HG02798 (cell line): ENCODE measurements around the gene TNS1.

Source experiments
- ATAC-seq: cut with Tn5 transposase; IDR thresholded peaks from one replicate; pipeline ENCODE4 v1.9.1; 2021; ENCODE audit warnings: mild to moderate bottlenecking; ENCODE audit not compliant: unreplicated experiment, poor library complexity

TNS1 gene

GRCh38 chr2:218017211-218018053, 14.6 kb upstream of the TNS1 start:
- ATAC-seq = no peak

GRCh38 chr2:218016810-218017209, 14.0 kb upstream of the TNS1 start:
- ATAC-seq = no peak

- no peak for ATAC-seq
These were observed 13.1 kb upstream of the TNS1 start for GRCh38 chr2:218015586-218016521.

- ATAC-seq = no peak
These were observed 12.2 kb upstream of the TNS1 start for GRCh38 chr2:218014706-218015585.

- ATAC-seq = no peak
These were observed 10.5 kb upstream of the TNS1 start for GRCh38 chr2:218013289-218013688.

- ATAC-seq = no peak
These were observed 9.5 kb upstream of the TNS1 start for GRCh38 chr2:218012284-218012683.

- no peak for ATAC-seq
These were observed 8.9 kb upstream of the TNS1 start for GRCh38 chr2:218011653-218012040.

GRCh38 chr2:218010984-218011652, 8.3 kb upstream of the TNS1 start:
- ATAC-seq = no peak

GRCh38 chr2:218010140-218010983, 7.6 kb upstream of the TNS1 start:
- ATAC-seq = no peak

- ATAC-seq = no peak
These were observed 7.0 kb upstream of the TNS1 start for GRCh38 chr2:218009765-218010139.

- no peak for ATAC-seq
These were observed 6.4 kb upstream of the TNS1 start for GRCh38 chr2:218009231-218009630.

GRCh38 chr2:218008060-218009040, 5.6 kb upstream of the TNS1 start:
- ATAC-seq = no peak

- ATAC-seq = no peak
These were observed 3.9 kb upstream of the TNS1 start for GRCh38 chr2:218006741-218007140.

GRCh38 chr2:218005486-218005885, 2.7 kb upstream of the TNS1 start:
- ATAC-seq = no peak

GRCh38 chr2:218005028-218005427, 2.2 kb upstream of the TNS1 start:
- no peak for ATAC-seq

- no peak for ATAC-seq
These were observed 1.2 kb upstream of the TNS1 start for GRCh38 chr2:218003981-218004419.

- no peak for ATAC-seq
These were observed 618 bp upstream of the TNS1 start for GRCh38 chr2:218003281-218003944.
